Ovary (tissue), 3 donors: Measurements from ENCODE around the gene SLCO2A1.

Source experiments
- EP300 ChIP-seq: sonication (generic); formaldehyde crosslinking; IDR thresholded peaks from one replicate; pipeline ENCODE4 v1.6.1; 2017; ENCODE audit warnings: antibody characterized with exemption
- POLR2A ChIP-seq: fragments of 450-650 bp; IDR thresholded peaks from one replicate; pipeline ENCODE4 v1.6.1; 2017; ENCODE audit warnings: antibody characterized with exemption, mild to moderate bottlenecking, moderate library complexity
- TF ChIP-seq, protein P1 (sequence below), 3 donors: fragments of 450-650 bp in 2 of 3; fragments of 200-600 bp in 1 of 3; IDR thresholded peaks; one replicate each; pipeline versions ENCODE4 v1.5.1 to v1.8.0; 2016 to 2022; ENCODE audit warnings: antibody characterized with exemption in 3 of 3, mild to moderate bottlenecking in 1 of 3
- donor health status: DM: no; HTN: no; CAD: no.

DNA sequence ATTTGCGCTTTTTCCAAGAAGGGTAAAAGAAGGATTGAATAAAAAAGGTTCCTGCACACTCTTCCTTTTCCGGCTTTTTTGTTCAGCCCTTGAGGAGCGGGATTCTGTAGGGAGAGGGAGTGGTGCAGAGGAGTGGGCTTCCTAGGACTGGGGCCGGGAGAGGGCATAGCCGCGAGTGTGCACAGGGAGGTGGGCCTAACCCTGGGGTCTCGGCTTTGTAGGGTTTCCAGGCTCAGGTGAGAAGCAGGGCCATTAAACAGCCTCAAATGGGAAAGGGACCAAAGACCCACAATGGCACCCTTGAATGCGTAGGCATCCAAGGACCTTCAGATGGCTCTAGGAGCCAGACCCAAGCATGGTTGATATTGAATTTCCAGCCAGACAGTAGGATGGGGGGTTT, 98.6 kb downstream of the SLCO2A1 start:
- TF ChIP-seq, protein P1, sequence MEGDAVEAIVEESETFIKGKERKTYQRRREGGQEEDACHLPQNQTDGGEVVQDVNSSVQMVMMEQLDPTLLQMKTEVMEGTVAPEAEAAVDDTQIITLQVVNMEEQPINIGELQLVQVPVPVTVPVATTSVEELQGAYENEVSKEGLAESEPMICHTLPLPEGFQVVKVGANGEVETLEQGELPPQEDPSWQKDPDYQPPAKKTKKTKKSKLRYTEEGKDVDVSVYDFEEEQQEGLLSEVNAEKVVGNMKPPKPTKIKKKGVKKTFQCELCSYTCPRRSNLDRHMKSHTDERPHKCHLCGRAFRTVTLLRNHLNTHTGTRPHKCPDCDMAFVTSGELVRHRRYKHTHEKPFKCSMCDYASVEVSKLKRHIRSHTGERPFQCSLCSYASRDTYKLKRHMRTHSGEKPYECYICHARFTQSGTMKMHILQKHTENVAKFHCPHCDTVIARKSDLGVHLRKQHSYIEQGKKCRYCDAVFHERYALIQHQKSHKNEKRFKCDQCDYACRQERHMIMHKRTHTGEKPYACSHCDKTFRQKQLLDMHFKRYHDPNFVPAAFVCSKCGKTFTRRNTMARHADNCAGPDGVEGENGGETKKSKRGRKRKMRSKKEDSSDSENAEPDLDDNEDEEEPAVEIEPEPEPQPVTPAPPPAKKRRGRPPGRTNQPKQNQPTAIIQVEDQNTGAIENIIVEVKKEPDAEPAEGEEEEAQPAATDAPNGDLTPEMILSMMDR (IDR thresholded peaks at IDR 0.05) = no peak
- TF ChIP-seq POLR2A = no peak
- no peak for TF ChIP-seq EP300
